HG03103 (cell line): ENCODE results near the gene OR4A47.
"Not testable (repeated sequence)": the region's sequence is repeated elsewhere in the genome, so short reads cannot be mapped to it uniquely, and the experiment has no call there.

Experiments used
- ATAC-seq: cut with Tn5 transposase; IDR thresholded peaks from one replicate; pipeline ENCODE4 v1.9.1; 2021; ENCODE audit warnings: low read depth; ENCODE audit not compliant: unreplicated experiment

OR4A47 gene

GRCh38 chr11:48488493-48488892 is at the start of gene OR4A47:
OR4A47 (plus strand) TSS chr11:48488793; CDS start chr11:48488793, 0 bp downstream.
- not testable (repeated sequence) for ATAC-seq

DNA sequence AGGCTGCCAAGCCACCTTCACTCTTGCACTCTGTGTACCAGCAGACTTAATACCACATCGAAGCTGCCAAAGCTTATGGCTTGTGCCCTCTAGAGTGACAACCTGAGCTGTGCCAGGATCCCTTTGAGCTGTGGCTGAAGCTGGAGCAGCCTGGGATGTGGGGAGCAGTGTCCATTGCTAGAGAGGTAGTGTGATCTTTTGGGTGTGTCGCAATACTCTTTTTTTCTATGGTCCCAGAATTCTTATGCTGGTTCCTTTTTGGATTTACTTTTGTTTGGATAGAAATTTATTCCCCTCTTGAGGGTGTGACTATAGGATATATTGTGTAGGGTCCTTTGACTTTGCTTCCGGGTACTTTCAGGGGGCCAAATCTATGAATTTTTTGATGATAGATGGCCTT is 32.7 kb upstream of the OR4A47 start:
- not testable (repeated sequence) for ATAC-seq

DNA sequence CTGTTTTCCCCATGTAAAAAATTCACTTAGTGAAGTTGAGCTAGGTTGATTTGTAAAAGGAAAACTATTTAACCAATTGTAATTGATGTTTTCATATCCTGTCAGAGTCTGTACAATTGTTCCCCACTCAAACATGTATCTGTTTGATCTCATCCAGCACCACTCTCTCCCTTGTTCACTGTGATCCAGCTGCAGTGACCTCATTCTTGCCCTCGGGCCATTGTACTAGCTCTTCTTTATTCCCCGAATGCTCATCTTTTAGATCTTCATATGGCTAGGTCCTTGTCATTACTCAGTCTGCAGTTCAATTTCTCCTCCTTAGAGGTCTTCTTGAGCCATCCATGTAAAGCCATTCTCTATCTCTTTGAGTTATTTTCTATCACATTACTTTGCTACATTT is 14.6 kb upstream of the OR4A47 start:
- not testable (repeated sequence) for ATAC-seq

DNA sequence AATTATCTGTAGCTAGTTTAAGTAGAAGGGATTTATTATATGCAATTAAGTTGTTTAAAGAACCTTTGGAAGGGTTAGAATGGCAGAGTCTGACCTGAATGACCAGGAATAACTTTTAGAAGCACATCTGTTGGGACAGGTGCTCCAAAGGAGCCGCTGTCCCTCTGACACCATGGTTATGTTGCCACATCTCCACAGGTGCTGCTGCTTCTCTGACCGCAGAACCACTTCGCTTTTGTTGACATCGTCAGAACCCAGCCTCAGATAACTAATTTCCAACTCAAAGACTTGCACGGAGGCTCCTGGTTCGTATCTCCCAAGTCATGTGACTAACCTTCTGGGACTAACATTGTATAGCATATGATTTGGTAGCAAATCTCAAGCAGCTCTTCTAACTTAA is 13.9 kb upstream of the OR4A47 start:
- not testable (repeated sequence) for ATAC-seq

GRCh38 chr11:48506169-48506568 is 17.6 kb downstream of the OR4A47 start:
- not testable (repeated sequence) for ATAC-seq

- no peak for ATAC-seq
Measured at GRCh38 chr11:48538991-48539390, 50.4 kb downstream of the OR4A47 start.
